TTC549 (cell line): ENCODE results near the gene MAGI1.

ENCODE experiments used
- FAIRE-seq: peaks from 2 replicates; lab custom pipeline; 2012; peaks lifted over from hg19 to GRCh38; lab: Jason Lieb, UNC

MAGI1 gene

GRCh38 chr3:65971293-65972252 lies 67.1 kb downstream of the MAGI1 start:
- FAIRE-seq: no peak

DNA sequence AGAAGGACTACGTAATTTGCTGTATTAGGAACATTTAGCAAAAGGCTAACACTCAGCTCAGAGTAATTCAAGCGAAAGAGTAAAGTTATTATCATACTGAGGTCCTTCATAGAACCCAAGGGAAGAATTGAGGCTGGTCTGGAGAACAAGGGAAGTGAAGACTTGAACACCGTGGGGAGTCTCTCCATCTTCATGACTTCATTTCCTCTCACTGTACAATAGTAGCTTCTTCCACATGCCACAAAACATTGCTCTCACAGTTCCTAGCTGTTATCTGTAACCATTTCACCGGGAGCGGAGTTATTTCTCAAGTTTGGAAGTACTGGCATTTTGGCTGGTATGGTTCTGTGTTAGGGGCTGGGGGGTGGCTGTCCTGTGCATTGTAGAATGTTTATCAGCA lies 69.7 kb downstream of the MAGI1 start:
- FAIRE-seq: no peak

- no peak for FAIRE-seq
These were observed 71.3 kb downstream of the MAGI1 start for GRCh38 chr3:65967451-65967850.

DNA sequence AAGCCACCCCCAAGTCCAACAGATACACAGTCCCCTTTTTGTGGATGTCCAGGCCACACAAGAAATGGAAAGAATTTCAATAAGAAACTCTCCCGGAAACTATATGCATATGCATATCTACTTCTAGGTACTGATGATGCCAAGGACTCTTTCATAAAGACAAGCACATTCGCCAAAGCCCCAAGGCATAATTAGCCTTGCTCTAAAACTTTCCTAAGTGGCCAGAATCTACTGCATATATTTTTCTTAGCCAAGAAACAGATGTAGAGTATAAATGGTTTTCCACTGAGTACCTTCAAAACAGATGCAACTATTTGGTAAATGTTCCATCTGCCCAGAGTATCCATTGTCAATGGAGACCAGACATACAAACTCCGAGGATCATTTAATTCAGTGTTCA lies 73.9 kb downstream of the MAGI1 start:
- no peak for FAIRE-seq

GRCh38 chr3:65963787-65964677 lies 74.7 kb downstream of the MAGI1 start:
- FAIRE-seq: no peak

GRCh38 chr3:65961733-65962132 lies 77.0 kb downstream of the MAGI1 start:
- no peak for FAIRE-seq

DNA sequence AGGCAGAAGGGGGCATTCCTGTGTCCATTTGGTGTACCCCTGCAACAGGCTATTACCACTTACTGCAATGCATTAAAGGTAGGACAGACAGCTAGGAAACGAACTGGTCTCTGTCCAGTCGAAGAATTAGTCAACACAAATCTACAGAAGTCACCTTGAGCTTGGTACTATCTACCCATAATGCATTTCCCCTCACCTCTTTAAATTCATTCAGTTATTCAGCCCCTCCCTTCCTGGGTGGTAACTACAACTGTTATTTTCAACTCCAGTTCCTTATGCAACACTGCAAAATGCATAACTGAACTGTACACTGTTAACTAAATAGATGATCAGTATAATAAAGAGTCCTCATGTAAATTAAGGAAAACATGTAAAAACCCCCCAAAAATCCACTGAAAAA lies 77.6 kb downstream of the MAGI1 start:
- no peak for FAIRE-seq

GRCh38 chr3:65960087-65960486 lies 78.6 kb downstream of the MAGI1 start:
- no peak for FAIRE-seq

DNA sequence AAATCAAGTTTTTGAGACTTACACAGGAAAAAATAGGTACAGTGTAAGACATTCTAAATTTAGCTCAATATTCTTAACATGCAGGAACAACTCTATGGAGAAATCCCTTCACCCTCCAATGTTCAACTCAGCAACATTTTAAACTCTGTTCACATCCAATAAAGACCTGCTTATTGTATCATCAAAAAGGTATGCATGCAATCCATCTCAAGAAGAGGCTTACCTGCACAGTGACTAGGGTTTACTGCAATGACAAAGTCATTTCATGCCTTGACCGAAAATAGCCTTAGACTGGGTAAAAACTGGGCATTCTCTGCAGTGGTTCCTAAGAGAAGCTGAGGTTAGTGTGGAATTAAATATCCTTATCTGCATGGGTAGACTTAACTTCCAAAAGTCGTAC lies 80.5 kb downstream of the MAGI1 start:
- no peak for FAIRE-seq

GRCh38 chr3:65955792-65956477 lies 82.8 kb downstream of the MAGI1 start:
- FAIRE-seq: no peak

DNA sequence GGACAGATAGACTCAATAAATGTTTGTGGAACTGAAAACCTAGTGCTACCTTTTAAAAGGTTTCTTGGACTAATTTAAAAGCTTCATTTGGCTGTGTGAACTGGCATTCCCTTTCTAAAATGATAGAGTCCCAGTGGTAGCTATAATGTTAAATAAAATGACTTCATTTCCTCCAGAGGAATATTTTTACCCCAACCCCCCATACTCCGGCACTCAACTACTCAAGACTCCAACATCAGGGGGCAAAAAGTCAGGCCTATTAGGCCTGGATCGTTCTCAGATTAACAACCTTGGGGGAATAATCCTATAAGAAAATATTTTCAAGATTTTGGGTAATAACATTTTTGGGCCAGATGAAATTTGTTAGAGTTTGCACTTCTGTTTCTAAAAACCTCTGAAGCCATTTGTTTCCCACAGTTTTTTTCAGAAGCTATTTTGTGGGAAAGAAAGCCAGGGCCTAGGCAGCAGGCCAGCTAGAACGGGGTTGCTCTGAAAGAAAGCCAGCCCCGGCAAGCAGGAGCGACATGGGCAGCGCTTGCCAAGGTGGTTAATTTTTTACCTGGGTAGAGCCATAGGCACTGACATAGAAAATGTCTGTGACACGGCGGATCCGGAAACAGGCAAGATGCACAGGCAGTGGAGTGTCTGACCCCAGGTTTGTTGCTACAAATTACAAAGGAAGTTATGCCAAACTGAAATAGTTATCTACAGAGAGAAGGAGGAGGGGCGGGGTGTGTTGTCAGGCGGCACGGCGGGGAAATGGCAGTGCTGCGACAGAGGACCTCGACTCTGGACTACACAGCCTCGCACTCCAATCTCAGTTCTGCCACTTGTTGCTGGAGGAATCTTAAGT lies 84.6 kb downstream of the MAGI1 start:
- FAIRE-seq: no peak

DNA sequence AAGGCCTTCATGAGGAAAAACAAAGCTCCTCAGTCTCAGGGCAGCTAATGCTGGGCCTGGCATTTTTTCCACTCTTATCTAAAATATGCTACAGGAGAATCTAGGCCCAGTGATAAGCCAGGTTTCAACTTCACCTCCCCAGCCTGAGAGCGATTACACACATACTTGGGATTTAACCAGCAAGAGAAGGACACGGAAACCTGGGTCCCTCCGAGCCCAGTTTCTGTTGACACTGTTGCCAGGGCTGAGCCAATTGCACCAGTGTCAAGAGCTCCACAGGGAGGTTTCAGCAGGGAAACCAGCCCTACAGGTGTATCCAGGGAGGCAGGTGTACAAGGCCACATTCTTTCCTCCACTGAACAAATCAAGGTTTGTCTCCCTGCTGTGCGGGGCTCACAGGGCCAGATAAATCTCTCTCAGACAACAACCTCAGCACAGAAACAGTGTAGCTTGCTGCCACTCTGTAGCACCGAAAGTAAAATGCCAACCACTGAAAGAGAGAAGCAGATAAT lies 85.4 kb downstream of the MAGI1 start:
- FAIRE-seq: no peak

GRCh38 chr3:65952842-65953241 lies 85.9 kb downstream of the MAGI1 start:
- FAIRE-seq: no peak

- FAIRE-seq: no peak
These were observed 86.7 kb downstream of the MAGI1 start for GRCh38 chr3:65951836-65952505.

GRCh38 chr3:65950340-65951326 lies 88.1 kb downstream of the MAGI1 start:
- no peak for FAIRE-seq

- no peak for FAIRE-seq
These were observed 89.7 kb downstream of the MAGI1 start for GRCh38 chr3:65948841-65949573.

- FAIRE-seq: no peak
These were observed 92.3 kb downstream of the MAGI1 start for GRCh38 chr3:65946438-65946837.

GRCh38 chr3:65945953-65946352 lies 92.8 kb downstream of the MAGI1 start:
- no peak for FAIRE-seq

DNA sequence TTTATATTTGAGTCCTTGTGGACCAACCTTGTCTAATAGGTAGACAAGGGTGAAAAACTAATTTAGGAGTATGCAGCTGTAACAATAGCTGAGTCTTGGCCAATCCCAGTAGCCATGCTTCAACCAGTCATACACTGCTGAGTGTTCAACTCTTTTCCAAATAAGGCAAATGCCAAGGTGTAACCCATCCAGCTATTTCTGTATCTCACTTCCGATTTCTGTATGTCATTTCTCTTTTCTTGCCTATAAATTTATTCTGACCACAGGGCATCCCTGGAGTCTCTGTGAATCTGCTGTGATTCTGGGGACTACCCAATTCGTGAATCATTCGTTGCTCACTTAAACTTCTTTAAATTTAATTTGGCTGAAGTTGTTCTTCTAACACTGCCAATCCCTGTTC lies 93.2 kb downstream of the MAGI1 start:
- no peak for FAIRE-seq
